Activated CD8-positive, alpha-beta memory T cell treated with anti-CD3 and anti-CD28 coated beads, Interleukin-2, amount 10 ng/mL, durations not matched to agents 7 days and 5 days (primary cell): ENCODE results near the gene LRRC75A. TPM values are rescaled to one million over a fixed set of nuclear protein-coding genes. Genes with fewer than 3 reads are reported as not detected.
A peak's percentile ranks its signal among the peaks of the same experiment; 100 is the strongest.
"Not testable (repeated sequence)": the region's sequence is repeated elsewhere in the genome, so short reads cannot be mapped to it uniquely, and the experiment has no call there.

ENCODE experiments used
- ATAC-seq: fragments of 150-1000 bp; cut with Tn5 transposase; one replicate; pipeline ENCODE4 v1.10.0; 2021; ENCODE audit warnings: moderate library complexity
- CTCF ChIA-PET: fragments of 350-600 bp; sonication (Branson Sonifier 250); formaldehyde crosslinking; loops from one replicate; lab custom pipeline; 2021; ENCODE audit warnings: antibody characterized with exemption; lab: Charles Lee
- DNase-seq: peaks from one replicate; pipeline ENCODE4 v3.0.0-alpha.2; 2020
- H3K27ac Mint-ChIP-seq: one replicate; pipeline ENCODE4 v1.8.0; 2021; ENCODE audit warnings: mild to moderate bottlenecking, mixed read lengths
- H3K27me3 Mint-ChIP-seq: one replicate; pipeline ENCODE4 v1.8.0; 2021; ENCODE audit warnings: mixed read lengths
- H3K36me3 Mint-ChIP-seq: one replicate; pipeline ENCODE4 v1.8.0; 2021; ENCODE audit warnings: mild to moderate bottlenecking, mixed read lengths
- H3K4me1 Mint-ChIP-seq: one replicate; pipeline ENCODE4 v1.8.0; 2021; ENCODE audit warnings: mixed read lengths
- H3K4me3 Mint-ChIP-seq: one replicate; pipeline ENCODE4 v1.8.0; 2021; ENCODE audit warnings: mild to moderate bottlenecking, moderate library complexity, mixed read lengths
- H3K9me3 Mint-ChIP-seq: one replicate; pipeline ENCODE4 v1.8.0; 2022; ENCODE audit warnings: low read depth, mixed read lengths
- total RNA-seq, 2 experiments: library from RNA; stranded (reverse); gene quantifications; one replicate each; pipeline ENCODE4 v1.2.3, GENCODE V29; 2021

LRRC75A gene
- total RNA-seq, 2 experiments from 2014 or later, result 3.0 to 4.6 TPM

DNA sequence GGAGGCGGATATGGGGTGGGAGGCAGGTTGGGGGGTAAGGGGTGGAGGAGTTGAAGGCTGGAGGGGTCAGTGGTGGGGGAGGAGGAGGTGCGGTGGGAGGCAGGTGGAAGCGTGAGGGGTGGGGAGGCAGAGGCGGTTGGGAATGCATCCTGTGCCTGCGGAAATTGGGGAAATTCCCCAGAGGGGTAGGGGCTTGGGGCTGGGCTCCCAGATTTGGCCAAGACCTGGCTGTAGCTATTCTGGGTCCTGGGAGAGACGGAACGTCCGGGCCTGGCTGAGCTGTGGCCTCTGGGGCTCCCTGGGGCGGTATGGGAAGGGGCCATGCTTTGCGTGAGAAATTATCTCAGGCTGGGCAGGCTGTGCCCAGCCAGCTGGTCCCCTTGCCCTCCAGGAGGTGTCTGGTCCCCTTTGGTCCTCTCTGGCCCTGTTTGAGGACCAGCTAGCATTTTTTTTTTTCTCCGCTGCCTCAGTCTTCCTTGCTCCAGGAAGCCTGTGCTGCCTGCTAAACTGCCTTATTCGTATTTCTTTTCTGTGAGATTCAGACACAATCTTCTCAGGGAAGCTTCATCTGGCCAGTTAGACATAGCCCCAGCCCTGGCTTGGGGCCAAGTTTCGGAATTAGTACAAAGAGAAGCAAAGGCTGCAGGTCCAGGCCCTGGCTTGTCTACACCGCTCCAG is 83.9 kb downstream of the LRRC75A start:
- H3K4me1 Mint-ChIP-seq, result peaks cover 8% of the 10 kb centered on the region
- H3K4me3 Mint-ChIP-seq, result no peak overlapping the region
- DNase-seq, result no peak
- no peaks in the 10 kb centered on the region for H3K9me3 Mint-ChIP-seq
- H3K27me3 Mint-ChIP-seq, result peaks cover 14% of the 10 kb centered on the region
- CTCF ChIA-PET, result interaction anchor here (0.6 kb wide), 1 partner anchor 13 kb away, joined by 3 read pairs; no protein-coding TSS in a partner anchor
- H3K36me3 Mint-ChIP-seq, result no peaks in the 10 kb centered on the region
- no peak overlapping the region for H3K27ac Mint-ChIP-seq
- no peak for ATAC-seq

DNA sequence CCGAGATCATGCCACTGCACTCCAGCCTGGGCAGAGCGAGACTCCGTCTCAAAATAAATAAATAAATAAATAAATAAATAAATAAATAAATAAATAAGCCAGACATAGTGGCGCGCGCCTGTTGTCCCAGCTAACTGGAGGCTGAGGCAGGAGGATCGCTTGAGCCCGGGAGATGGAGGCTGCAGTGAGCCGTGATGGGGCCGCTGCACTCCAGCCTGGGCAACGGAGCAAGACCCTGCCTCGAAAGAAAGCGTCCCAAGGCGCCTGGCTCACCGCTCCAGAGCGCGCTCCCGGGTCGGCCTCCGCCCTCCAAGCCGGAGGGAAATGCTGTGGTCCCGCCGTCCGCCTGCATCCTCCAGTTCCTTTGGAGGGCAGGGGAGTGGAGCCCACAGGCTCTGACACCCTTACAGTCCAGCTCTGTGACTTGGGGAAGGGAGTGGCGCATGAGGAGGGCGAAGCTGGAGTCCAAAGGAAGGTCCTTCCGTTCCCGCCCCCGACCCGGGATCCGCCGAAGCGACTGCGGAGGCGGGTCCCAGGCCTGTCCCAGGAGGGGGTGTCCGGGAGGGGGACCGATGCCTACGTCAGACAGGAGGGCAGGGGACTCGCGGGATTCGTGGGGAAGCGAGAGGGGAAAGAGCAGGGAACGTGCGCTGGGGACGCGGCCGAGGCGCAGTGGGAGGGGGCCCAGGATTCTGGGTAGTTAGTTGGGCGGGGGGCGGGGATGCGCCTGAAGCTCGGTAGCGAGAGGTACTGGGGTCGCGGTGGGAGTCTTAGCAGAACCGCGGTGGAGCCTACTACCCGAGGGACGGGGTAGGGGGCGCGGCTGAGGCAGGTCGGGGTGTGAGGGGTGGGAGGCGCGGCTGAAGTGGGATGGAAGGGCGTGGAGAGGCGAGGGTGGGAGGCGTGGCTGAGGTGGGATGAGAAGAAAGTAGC is 85.0 kb downstream of the LRRC75A start:
- DNase-seq (no peak), ATAC-seq (no peak)
- H3K9me3 Mint-ChIP-seq, result no peaks in the 10 kb centered on the region
- H3K4me3 Mint-ChIP-seq, result no peak overlapping the region
- no peaks in the 10 kb centered on the region for H3K36me3 Mint-ChIP-seq
- peaks cover 7% of the 10 kb centered on the region for H3K4me1 Mint-ChIP-seq
- H3K27ac Mint-ChIP-seq, result no peak overlapping the region
- peaks cover 14% of the 10 kb centered on the region for H3K27me3 Mint-ChIP-seq
- CTCF ChIA-PET, result interaction anchor here (0.6 to 1.0 kb wide), 2 partner anchors 9 to 43 kb away, joined by 3 to 4 read pairs; no protein-coding TSS in a partner anchor

DNA sequence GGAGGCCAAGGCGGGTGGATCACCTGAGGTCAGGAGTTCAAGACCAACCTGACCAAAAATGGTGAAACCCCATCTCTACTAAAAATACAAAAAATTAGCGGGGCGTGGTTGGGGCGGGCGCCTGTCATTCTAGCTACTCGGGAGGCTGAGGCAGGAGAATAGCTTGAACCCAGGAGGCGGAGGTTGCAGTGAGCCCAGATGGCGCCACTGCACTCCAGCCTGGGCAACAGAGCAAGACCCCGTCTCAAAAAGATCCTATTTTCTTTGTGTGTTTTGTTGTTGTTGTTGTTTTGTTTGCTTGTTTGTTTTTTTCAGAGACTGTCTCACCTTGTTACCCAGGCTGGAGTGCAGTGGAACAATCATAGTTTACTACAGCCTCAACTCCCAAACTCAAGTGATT is 88.1 kb downstream of the LRRC75A start:
- H3K4me3 Mint-ChIP-seq, H3K4me1 Mint-ChIP-seq, H3K27ac Mint-ChIP-seq, H3K36me3 Mint-ChIP-seq, ATAC-seq, DNase-seq, H3K9me3 Mint-ChIP-seq: not testable (repeated sequence)
- H3K27me3 Mint-ChIP-seq, result peaks cover 14% of the 10 kb centered on the region
- CTCF ChIA-PET, result interaction anchor here (1.0 to 1.6 kb wide), 2 partner anchors 12 to 23 kb away, joined by 3 to 5 read pairs; partner anchors contain the start of genes TRPV2 and UBB

DNA sequence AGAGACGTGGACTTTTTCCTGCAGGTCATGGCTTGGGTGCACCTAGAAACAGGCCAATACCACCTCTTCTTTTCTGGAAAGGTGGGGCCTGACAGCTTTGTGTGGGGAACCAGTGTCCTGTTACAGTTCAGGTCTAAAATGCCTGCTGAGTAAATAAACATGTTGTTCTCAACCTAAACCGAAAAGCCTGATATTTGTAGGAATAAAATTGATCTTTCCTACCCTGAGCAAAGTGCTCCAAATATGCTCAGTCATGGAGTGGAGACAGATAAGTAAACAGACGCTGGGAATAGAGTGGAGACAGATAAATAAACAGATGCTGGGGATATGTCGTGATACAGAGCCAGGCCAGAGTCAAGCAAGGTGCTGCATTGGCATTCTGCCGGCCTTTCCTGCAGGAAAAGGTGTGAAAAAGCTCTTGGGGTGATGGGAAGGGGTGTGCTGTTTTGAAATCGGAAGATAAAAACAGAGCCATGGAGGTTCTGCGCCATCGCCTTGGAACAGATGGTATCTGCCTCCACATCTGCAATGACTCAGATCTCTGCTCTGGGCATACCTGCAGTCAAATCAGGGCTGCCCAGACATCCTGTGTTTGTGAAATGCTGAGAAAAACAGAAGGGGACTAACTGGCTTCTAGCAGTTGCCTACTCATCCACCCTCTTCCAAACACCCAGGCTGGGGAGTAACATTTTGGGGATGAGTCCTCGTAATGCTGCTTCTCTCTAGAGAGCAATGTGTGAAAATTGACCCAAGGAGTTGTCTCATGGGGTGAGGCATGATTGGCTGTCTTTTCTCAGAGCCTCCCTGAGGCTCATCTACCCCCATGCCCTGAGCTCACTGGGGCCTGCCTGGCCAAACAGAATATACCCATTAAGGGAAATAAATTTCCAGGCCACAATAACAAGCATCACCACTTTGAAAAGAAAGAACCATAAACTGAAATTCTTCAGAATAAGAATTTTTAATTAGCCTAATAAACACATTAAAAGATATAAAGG is 93.4 kb downstream of the LRRC75A start:
- Mint-ChIP-seq H3K9me3 (no peaks in the 10 kb centered on the region), H3K36me3 (no peaks in the 10 kb centered on the region), H3K27me3 (no peaks in the 10 kb centered on the region), H3K4me3 (no peak overlapping the region), H3K4me1 (peaks cover 8% of the 10 kb centered on the region), H3K27ac (no peak overlapping the region)
- DNase-seq (peak; percentile 54), ATAC-seq (peak; percentile 81)
- CTCF ChIA-PET, result interaction anchor here (1.3 kb wide), 1 partner anchor 55 kb away, joined by 3 read pairs; no protein-coding TSS in a partner anchor

DNA sequence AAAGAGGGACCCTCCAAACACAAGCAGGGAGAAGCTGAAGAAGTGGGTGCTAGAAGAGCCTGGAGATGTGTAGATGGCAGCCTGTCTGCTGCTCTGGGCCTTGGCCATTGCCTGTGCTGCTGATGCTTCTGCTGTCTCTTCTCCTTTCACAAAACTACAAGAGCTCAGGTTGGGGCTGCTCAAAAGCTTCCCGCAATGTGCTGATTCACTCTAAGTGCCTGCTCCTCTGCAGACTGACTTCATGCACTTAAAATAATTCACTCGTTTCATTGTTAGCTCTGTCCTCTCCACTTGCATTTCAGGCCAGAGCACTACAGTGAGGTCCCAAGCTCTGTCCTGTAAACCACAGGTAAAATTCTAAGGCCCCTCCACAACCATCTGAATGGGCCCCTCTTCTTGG is 95.3 kb downstream of the LRRC75A start:
- CTCF ChIA-PET, H3K27me3 Mint-ChIP-seq, H3K4me1 Mint-ChIP-seq, H3K4me3 Mint-ChIP-seq, H3K9me3 Mint-ChIP-seq, H3K27ac Mint-ChIP-seq, DNase-seq, H3K36me3 Mint-ChIP-seq, ATAC-seq: not testable (repeated sequence)

DNA sequence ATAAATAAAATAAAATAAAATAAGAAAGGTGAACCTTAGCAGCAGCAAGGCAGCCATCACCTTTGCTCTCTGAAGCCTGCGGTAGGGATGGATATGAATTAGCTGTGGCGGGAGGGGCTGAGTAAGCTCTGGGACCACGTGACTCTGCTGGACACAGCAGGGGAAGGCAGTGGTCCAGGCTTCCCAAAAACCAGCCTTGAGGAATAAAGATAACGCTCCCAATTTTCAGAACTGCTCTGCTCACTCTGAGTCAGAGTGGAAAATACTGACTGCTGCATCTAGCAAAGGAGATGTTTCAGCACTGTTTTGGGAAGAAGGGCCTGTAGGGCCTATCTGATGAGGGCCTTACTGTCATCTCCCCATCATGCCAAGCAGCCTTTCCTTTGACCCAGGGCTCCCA is 96.1 kb downstream of the LRRC75A start:
- H3K4me1 Mint-ChIP-seq, DNase-seq, H3K4me3 Mint-ChIP-seq, H3K27me3 Mint-ChIP-seq, H3K27ac Mint-ChIP-seq, ATAC-seq, H3K36me3 Mint-ChIP-seq, H3K9me3 Mint-ChIP-seq: not testable (repeated sequence)
- CTCF ChIA-PET, result interaction anchor here (1.3 kb wide), 1 partner anchor 10 kb away, joined by 3 read pairs; no protein-coding TSS in a partner anchor

DNA sequence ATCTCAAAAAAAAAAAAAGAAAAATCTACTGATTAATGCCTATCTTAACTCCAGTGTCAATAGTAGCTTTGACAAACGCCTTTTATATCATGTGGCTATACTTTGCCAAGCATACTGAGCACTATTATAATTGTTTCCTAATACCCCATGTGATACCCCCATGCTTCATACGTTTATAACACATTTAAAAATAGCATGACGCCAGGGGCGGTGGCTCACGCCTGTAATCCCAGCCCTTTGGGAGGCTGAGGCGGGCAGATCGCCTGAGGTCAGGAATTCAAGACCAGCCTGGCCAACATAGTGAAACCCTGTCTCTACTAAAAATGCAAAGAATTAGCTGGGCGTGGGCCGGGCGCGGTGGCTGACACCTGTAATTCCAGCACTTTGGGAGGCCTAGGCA is 99.5 kb downstream of the LRRC75A start:
- not testable (repeated sequence) for H3K27me3 Mint-ChIP-seq, H3K9me3 Mint-ChIP-seq, DNase-seq, ATAC-seq, H3K4me1 Mint-ChIP-seq, H3K4me3 Mint-ChIP-seq, H3K36me3 Mint-ChIP-seq, H3K27ac Mint-ChIP-seq
- CTCF ChIA-PET, result interaction anchor here (1.0 kb wide), 1 partner anchor 23 kb away, joined by 3 read pairs; the partner anchor contains the start of gene TRPV2

Other genes starting within 250 kb of the LRRC75A start
- 10 to 100 TPM; 17.2 to 20.4 TPM for gene CENPV, start 138.7 kb downstream of the LRRC75A start, total RNA-seq
- 1,000 to 10,000 TPM; 1,297 to 1,567 TPM for gene UBB, start 111.1 kb downstream of the LRRC75A start, total RNA-seq
- 100 to 1,000 TPM; 124 to 129 TPM for gene TRPV2, start 76.6 kb downstream of the LRRC75A start, total RNA-seq
- gene ZNF287, start 77.0 kb upstream of the LRRC75A start, total RNA-seq, result 1 to 10 TPM; 4.8 to 7.9 TPM
- 1 to 10 TPM; 4.5 to 4.8 TPM for gene ZNF624, start 161.7 kb upstream of the LRRC75A start, total RNA-seq
- 1 to 10 TPM in 1 of 2 experiments, under 1 TPM in 1; 0.56 to 3.9 TPM for gene CCDC144A, start 198.0 kb upstream of the LRRC75A start, total RNA-seq